ENCODE results near the gene SLC6A5. TPM values are rescaled to one million over a fixed set of nuclear protein-coding genes. Genes with fewer than 3 reads are reported as not detected.

Gene SLC6A5
- total RNA-seq, 2 donors from 2014 or later = not detected

GRCh38 chr11:20611445-20611844 is 12.0 kb downstream of the SLC6A5 start:
- H3K4me1 ChIP-seq = peaks cover 8% of the 10 kb centered on the region
- no peaks in the 10 kb centered on the region for H3K36me3 ChIP-seq (replicated peaks in 1 of 2; ENCODE audit: insufficient read depth in 1 of 2, low read depth in 2 of 2)
- TF ChIP-seq, protein P1, sequence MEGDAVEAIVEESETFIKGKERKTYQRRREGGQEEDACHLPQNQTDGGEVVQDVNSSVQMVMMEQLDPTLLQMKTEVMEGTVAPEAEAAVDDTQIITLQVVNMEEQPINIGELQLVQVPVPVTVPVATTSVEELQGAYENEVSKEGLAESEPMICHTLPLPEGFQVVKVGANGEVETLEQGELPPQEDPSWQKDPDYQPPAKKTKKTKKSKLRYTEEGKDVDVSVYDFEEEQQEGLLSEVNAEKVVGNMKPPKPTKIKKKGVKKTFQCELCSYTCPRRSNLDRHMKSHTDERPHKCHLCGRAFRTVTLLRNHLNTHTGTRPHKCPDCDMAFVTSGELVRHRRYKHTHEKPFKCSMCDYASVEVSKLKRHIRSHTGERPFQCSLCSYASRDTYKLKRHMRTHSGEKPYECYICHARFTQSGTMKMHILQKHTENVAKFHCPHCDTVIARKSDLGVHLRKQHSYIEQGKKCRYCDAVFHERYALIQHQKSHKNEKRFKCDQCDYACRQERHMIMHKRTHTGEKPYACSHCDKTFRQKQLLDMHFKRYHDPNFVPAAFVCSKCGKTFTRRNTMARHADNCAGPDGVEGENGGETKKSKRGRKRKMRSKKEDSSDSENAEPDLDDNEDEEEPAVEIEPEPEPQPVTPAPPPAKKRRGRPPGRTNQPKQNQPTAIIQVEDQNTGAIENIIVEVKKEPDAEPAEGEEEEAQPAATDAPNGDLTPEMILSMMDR (IDR thresholded peaks at IDR 0.05) = no peak
- TF ChIP-seq POLR2A (IDR thresholded peaks at IDR 0.05) = no peak
- intact Hi-C loops (cut with DNase I) = no loop called here
- H3K27me3 ChIP-seq = peaks cover 0 to 14% of the 10 kb centered on the region in 2 donors
- 17 to 18% methylated on average over 2 of the region's 2 CpGs for WGBS, 2 donors
- H3K9me3 ChIP-seq = no peaks in the 10 kb centered on the region
- DNase-seq (no peak), ATAC-seq (no peak)
- H3K4me3 ChIP-seq = no peak overlapping the region
- H3K27ac ChIP-seq = no peak overlapping the region

DNA sequence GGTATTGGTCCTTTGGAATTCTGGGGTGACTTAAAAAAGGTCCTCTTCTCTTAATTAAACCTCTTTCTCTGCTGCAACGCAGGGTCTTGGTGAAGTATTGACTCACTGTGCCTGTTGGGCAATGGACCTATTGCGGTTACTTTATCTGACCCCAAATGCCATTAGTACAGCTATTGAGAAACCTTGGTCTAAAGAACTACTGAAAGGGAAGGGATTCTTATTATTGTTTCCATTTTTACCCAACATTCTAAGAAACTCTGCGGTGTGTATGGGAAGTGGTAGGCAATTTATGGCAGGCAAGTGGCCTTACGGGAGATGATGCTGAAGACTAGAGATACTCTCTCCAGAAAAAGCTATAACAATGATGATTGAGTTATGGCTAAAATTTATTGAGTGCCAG is 12.5 kb downstream of the SLC6A5 start:
- WGBS, 2 donors = 44 to 60% methylated on average over 4 of the region's 4 CpGs
- DNase-seq = no peak
- peaks cover 0 to 14% of the 10 kb centered on the region in 2 donors for H3K27me3 ChIP-seq
- H3K4me3 ChIP-seq = no peak overlapping the region
- H3K4me1 ChIP-seq = peaks cover 8% of the 10 kb centered on the region
- H3K9me3 ChIP-seq = no peaks in the 10 kb centered on the region
- no peaks in the 10 kb centered on the region for H3K36me3 ChIP-seq (replicated peaks in 1 of 2; ENCODE audit: insufficient read depth in 1 of 2, low read depth in 2 of 2)
- no peak for ATAC-seq
- intact Hi-C loops (cut with DNase I) = no loop called here
- no peak overlapping the region for H3K27ac ChIP-seq
- TF ChIP-seq POLR2A (IDR thresholded peaks at IDR 0.05) = no peak
- TF ChIP-seq, protein P1 (IDR thresholded peaks at IDR 0.05) = no peak

DNA sequence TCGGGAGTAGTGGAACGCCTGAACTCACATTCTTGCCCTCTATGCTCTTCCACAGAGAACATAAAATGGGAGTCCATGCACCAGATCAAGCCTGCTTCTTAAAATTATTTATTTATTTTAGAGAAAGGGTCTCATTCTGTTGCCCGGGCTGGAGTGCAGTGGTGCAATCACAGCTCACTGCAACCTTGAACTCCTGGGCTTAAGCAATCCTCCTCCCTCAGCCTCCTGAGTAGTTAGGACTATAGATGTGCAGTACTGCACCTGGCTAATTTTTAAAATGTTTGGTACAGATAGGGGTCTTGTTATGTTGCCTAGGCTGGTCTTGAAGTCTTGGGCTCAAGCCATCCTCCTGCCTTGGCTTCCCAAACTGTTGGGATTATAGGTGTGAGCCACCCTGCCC is 13.0 kb downstream of the SLC6A5 start:
- intact Hi-C loops (cut with DNase I) = no loop called here
- no peak overlapping the region for H3K4me3 ChIP-seq
- DNase-seq = no peak
- H3K27ac ChIP-seq = no peak overlapping the region
- peaks cover 0 to 15% of the 10 kb centered on the region in 2 donors for H3K27me3 ChIP-seq
- peaks cover 8% of the 10 kb centered on the region for H3K4me1 ChIP-seq
- ATAC-seq = no peak
- WGBS, 2 donors = 44 to 59% methylated on average over 3 of the region's 3 CpGs
- no peaks in the 10 kb centered on the region for H3K36me3 ChIP-seq (replicated peaks in 1 of 2; ENCODE audit: insufficient read depth in 1 of 2, low read depth in 2 of 2)
- no peak for TF ChIP-seq POLR2A (IDR thresholded peaks at IDR 0.05)
- TF ChIP-seq, protein P1 (IDR thresholded peaks at IDR 0.05) = no peak
- H3K9me3 ChIP-seq = no peaks in the 10 kb centered on the region

- ATAC-seq = no peak
- H3K4me1 ChIP-seq = no peaks in the 10 kb centered on the region
- intact Hi-C loops (cut with DNase I) = no loop called here
- peaks cover 0 to 13% of the 10 kb centered on the region in 2 donors for H3K27me3 ChIP-seq
- no peak overlapping the region for H3K27ac ChIP-seq
- no peaks in the 10 kb centered on the region for H3K36me3 ChIP-seq (replicated peaks in 1 of 2; ENCODE audit: insufficient read depth in 1 of 2, low read depth in 2 of 2)
- TF ChIP-seq, protein P1 (IDR thresholded peaks at IDR 0.05) = no peak
- no peak for TF ChIP-seq POLR2A (IDR thresholded peaks at IDR 0.05)
- DNase-seq = no peak
- WGBS, 2 donors = 53 to 58% methylated on average over 5 of the region's 5 CpGs
- no peak overlapping the region for H3K4me3 ChIP-seq
- H3K9me3 ChIP-seq = no peaks in the 10 kb centered on the region
These were observed 17.5 kb downstream of the SLC6A5 start for GRCh38 chr11:20616920-20617319.

GRCh38 chr11:20617346-20618005 is 18.1 kb downstream of the SLC6A5 start:
- Histone ChIP-seq H3K27ac (no peak overlapping the region), H3K36me3 (replicated peaks in 1 of 2; ENCODE audit: insufficient read depth in 1 of 2, low read depth in 2 of 2) (no peaks in the 10 kb centered on the region), H3K4me3 (no peak overlapping the region), H3K27me3 (peaks cover 0 to 13% of the 10 kb centered on the region in 2 donors), H3K9me3 (no peaks in the 10 kb centered on the region), H3K4me1 (no peaks in the 10 kb centered on the region)
- intact Hi-C loops (cut with DNase I) = no loop called here
- DNase-seq (no peak), ATAC-seq (no peak)
- TF ChIP-seq, protein P1 (IDR thresholded peaks at IDR 0.05) = no peak
- TF ChIP-seq POLR2A (IDR thresholded peaks at IDR 0.05) = no peak
- WGBS, 2 donors = 24 to 35% methylated on average over 4 of the region's 4 CpGs

All from body of pancreas (tissue), 4 donors.